ENCODE measurements around the gene TDRD9. TPM values are rescaled to one million over a fixed set of nuclear protein-coding genes. Genes with fewer than 3 reads are reported as not detected.

Gene TDRD9
- total RNA-seq, 2 donors from 2014 or later = 1.1 to 2.1 TPM

GRCh38 chr14:103897075-103897947 is 30.9 kb upstream of the TDRD9 start:
- Mint-ChIP-seq H3K4me1 (ENCODE audit: low read depth in 2 of 2) (peaks cover 0 to 3% of the 10 kb centered on the region in 2 donors), H3K36me3 (no peaks in the 10 kb centered on the region), H3K9me3 (no peaks in the 10 kb centered on the region), H3K4me3 (no peak overlapping the region), H3K27me3 (no peaks in the 10 kb centered on the region), H3K27ac (no peak overlapping the region)
- peak in 1 of 2 donors; percentile 15 for ATAC-seq
- no peak for DNase-seq (ENCODE audit: low spot score)

GRCh38 chr14:103898204-103898603 is 30.1 kb upstream of the TDRD9 start:
- Mint-ChIP-seq H3K36me3 (no peaks in the 10 kb centered on the region), H3K9me3 (no peaks in the 10 kb centered on the region), H3K4me1 (ENCODE audit: low read depth in 2 of 2) (peaks cover 0 to 3% of the 10 kb centered on the region in 2 donors), H3K27me3 (no peaks in the 10 kb centered on the region), H3K27ac (no peak overlapping the region), H3K4me3 (no peak overlapping the region)
- ATAC-seq = no peak
- no peak for DNase-seq (ENCODE audit: low spot score)

- DNase-seq (ENCODE audit: low spot score) = no peak
- Mint-ChIP-seq H3K27ac (no peak overlapping the region), H3K27me3 (no peaks in the 10 kb centered on the region), H3K36me3 (no peaks in the 10 kb centered on the region), H3K4me3 (no peak overlapping the region), H3K4me1 (ENCODE audit: low read depth in 2 of 2) (peaks cover 0 to 3% of the 10 kb centered on the region in 2 donors), H3K9me3 (no peaks in the 10 kb centered on the region)
- no peak for ATAC-seq
Measured at GRCh38 chr14:103898711-103899110, 29.5 kb upstream of the TDRD9 start.

GRCh38 chr14:103899316-103899715 is 28.9 kb upstream of the TDRD9 start:
- H3K36me3 Mint-ChIP-seq = no peaks in the 10 kb centered on the region
- ATAC-seq (no peak), DNase-seq (ENCODE audit: low spot score) (no peak)

GRCh38 chr14:103899833-103900232 is 28.4 kb upstream of the TDRD9 start:
- Mint-ChIP-seq H3K9me3 (no peaks in the 10 kb centered on the region), H3K4me1 (ENCODE audit: low read depth in 2 of 2) (peaks cover 0 to 3% of the 10 kb centered on the region in 2 donors), H3K36me3 (no peaks in the 10 kb centered on the region), H3K27me3 (peaks cover 0 to 3% of the 10 kb centered on the region in 2 donors), H3K27ac (no peak overlapping the region), H3K4me3 (no peak overlapping the region)
- DNase-seq (ENCODE audit: low spot score) (no peak), ATAC-seq (no peak)

More at GRCh38 chr14:103899316-103899715, 28.9 kb upstream of the TDRD9 start:
- Mint-ChIP-seq H3K27me3 (peaks cover 0 to 2% of the 10 kb centered on the region in 2 donors), H3K4me3 (no peak overlapping the region), H3K4me1 (ENCODE audit: low read depth in 2 of 2) (peaks cover 0 to 3% of the 10 kb centered on the region in 2 donors), H3K9me3 (no peaks in the 10 kb centered on the region), H3K27ac (no peak overlapping the region)

- peaks cover 15 to 16% of the 10 kb centered on the region in 2 donors for H3K4me1 Mint-ChIP-seq (ENCODE audit: low read depth in 2 of 2)
- no peaks in the 10 kb centered on the region for H3K9me3 Mint-ChIP-seq
- H3K27me3 Mint-ChIP-seq = peaks cover 0 to 3% of the 10 kb centered on the region in 2 donors
- H3K4me3 Mint-ChIP-seq = no peak overlapping the region
- no peak overlapping the region for H3K27ac Mint-ChIP-seq
- DNase-seq (ENCODE audit: low spot score) = no peak
- H3K36me3 Mint-ChIP-seq = no peaks in the 10 kb centered on the region
- no peak for ATAC-seq
Measured at GRCh38 chr14:103904493-103905107, 23.7 kb upstream of the TDRD9 start.

- ATAC-seq (no peak), DNase-seq (ENCODE audit: low spot score) (no peak)
- Mint-ChIP-seq H3K36me3 (no peaks in the 10 kb centered on the region), H3K27me3 (peaks cover 0 to 3% of the 10 kb centered on the region in 2 donors), H3K4me1 (ENCODE audit: low read depth in 2 of 2) (peaks cover 20 to 24% of the 10 kb centered on the region in 2 donors), H3K27ac (no peak overlapping the region), H3K4me3 (no peak overlapping the region), H3K9me3 (no peaks in the 10 kb centered on the region)
Measured at GRCh38 chr14:103905842-103906456, 22.3 kb upstream of the TDRD9 start.

GRCh38 chr14:103908580-103908979 is 19.7 kb upstream of the TDRD9 start:
- no peak overlapping the region for H3K27ac Mint-ChIP-seq
- peaks cover 17 to 24% of the 10 kb centered on the region in 2 donors for H3K4me1 Mint-ChIP-seq (ENCODE audit: low read depth in 2 of 2)
- H3K36me3 Mint-ChIP-seq = peaks cover 2% of the 10 kb centered on the region
- no peaks in the 10 kb centered on the region for H3K9me3 Mint-ChIP-seq
- DNase-seq (ENCODE audit: low spot score) (no peak), ATAC-seq (peak; percentile 70 to 75)
- peaks cover 0 to 3% of the 10 kb centered on the region in 2 donors for H3K27me3 Mint-ChIP-seq
- no peak overlapping the region for H3K4me3 Mint-ChIP-seq

- H3K9me3 Mint-ChIP-seq = no peaks in the 10 kb centered on the region
- no peak for DNase-seq (ENCODE audit: low spot score)
- H3K4me1 Mint-ChIP-seq (ENCODE audit: low read depth in 2 of 2) = peaks cover 17 to 24% of the 10 kb centered on the region in 2 donors
- H3K27ac Mint-ChIP-seq = peak overlapping the region; percentile 12 to 13
- peaks cover 5% of the 10 kb centered on the region for H3K36me3 Mint-ChIP-seq
- H3K27me3 Mint-ChIP-seq = no peaks in the 10 kb centered on the region
- peak overlapping the region; percentile 76 for H3K4me3 Mint-ChIP-seq
- no peak for ATAC-seq
Measured at GRCh38 chr14:103909531-103910261, 18.6 kb upstream of the TDRD9 start.

GRCh38 chr14:103910262-103910935 is 17.9 kb upstream of the TDRD9 start:
- no peak for DNase-seq (ENCODE audit: low spot score)
- ATAC-seq = peak; percentile 84 to 90
- Mint-ChIP-seq H3K27me3 (no peaks in the 10 kb centered on the region), H3K9me3 (no peaks in the 10 kb centered on the region), H3K36me3 (peaks cover 5% of the 10 kb centered on the region), H3K4me1 (ENCODE audit: low read depth in 2 of 2) (peaks cover 17 to 24% of the 10 kb centered on the region in 2 donors), H3K4me3 (peak overlapping the region; percentile 76), H3K27ac (peak overlapping the region; percentile 12 to 13)

GRCh38 chr14:103910984-103911383 is 17.3 kb upstream of the TDRD9 start:
- H3K4me1 Mint-ChIP-seq (ENCODE audit: low read depth in 2 of 2) = peaks cover 20 to 24% of the 10 kb centered on the region in 2 donors
- no peak overlapping the region for H3K27ac Mint-ChIP-seq
- no peaks in the 10 kb centered on the region for H3K9me3 Mint-ChIP-seq
- DNase-seq (ENCODE audit: low spot score) (no peak), ATAC-seq (no peak)
- peaks cover 5% of the 10 kb centered on the region for H3K36me3 Mint-ChIP-seq
- no peak overlapping the region for H3K4me3 Mint-ChIP-seq
- H3K27me3 Mint-ChIP-seq = no peaks in the 10 kb centered on the region

GRCh38 chr14:103915616-103916015 is 12.6 kb upstream of the TDRD9 start:
- ATAC-seq (no peak), DNase-seq (ENCODE audit: low spot score) (no peak)
- H3K4me3 Mint-ChIP-seq = no peak overlapping the region
- H3K36me3 Mint-ChIP-seq = peaks cover 5% of the 10 kb centered on the region
- peaks cover 6 to 11% of the 10 kb centered on the region in 2 donors for H3K4me1 Mint-ChIP-seq (ENCODE audit: low read depth in 2 of 2)
- no peaks in the 10 kb centered on the region for H3K27me3 Mint-ChIP-seq
- H3K9me3 Mint-ChIP-seq = no peaks in the 10 kb centered on the region
- no peak overlapping the region for H3K27ac Mint-ChIP-seq

Data from natural killer cell treated with Interleukin-12 subunit alpha and Interleukin-12 subunit beta and Interleukin-15 and Interleukin-18, amount 100 ng/mL, for 72 hours (primary cell).